ENCODE results near the gene HOGA1. TPM values are rescaled to one million over a fixed set of nuclear protein-coding genes. Genes with fewer than 3 reads are reported as not detected.
A peak's percentile ranks its signal among the peaks of the same experiment; 100 is the strongest.

HOGA1 gene
- total and polyA plus RNA-seq, 7 donors = 0.66 to 12.3 (median 3.4) TPM

- Histone ChIP-seq H3K4me1 (peaks cover 41% of the 10 kb centered on the region), H3K4me3 (no peak overlapping the region), H3K27me3 (ENCODE audit: insufficient read depth in 3 of 3, low read length in 2 of 3) (no peaks in the 10 kb centered on the region), H3K36me3 (ENCODE audit: insufficient read depth in 1 of 2, low read depth in 1 of 2) (no peaks in the 10 kb centered on the region), H3K9me3 (no peaks in the 10 kb centered on the region), H3K27ac (peak overlapping the region; percentile 27)
- DNase-seq (no peak), ATAC-seq (no peak)
- WGBS, 3 donors = 75 to 94% (median 88%) methylated on average over 4 of the region's 4 CpGs
- intact Hi-C loops (cut with DNase I) = no loop called here
- TF ChIP-seq, protein P1, sequence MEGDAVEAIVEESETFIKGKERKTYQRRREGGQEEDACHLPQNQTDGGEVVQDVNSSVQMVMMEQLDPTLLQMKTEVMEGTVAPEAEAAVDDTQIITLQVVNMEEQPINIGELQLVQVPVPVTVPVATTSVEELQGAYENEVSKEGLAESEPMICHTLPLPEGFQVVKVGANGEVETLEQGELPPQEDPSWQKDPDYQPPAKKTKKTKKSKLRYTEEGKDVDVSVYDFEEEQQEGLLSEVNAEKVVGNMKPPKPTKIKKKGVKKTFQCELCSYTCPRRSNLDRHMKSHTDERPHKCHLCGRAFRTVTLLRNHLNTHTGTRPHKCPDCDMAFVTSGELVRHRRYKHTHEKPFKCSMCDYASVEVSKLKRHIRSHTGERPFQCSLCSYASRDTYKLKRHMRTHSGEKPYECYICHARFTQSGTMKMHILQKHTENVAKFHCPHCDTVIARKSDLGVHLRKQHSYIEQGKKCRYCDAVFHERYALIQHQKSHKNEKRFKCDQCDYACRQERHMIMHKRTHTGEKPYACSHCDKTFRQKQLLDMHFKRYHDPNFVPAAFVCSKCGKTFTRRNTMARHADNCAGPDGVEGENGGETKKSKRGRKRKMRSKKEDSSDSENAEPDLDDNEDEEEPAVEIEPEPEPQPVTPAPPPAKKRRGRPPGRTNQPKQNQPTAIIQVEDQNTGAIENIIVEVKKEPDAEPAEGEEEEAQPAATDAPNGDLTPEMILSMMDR (IDR thresholded peaks at IDR 0.05) = no peak
Measured at GRCh38 chr10:97538839-97539238, 45.4 kb upstream of the HOGA1 start.

DNA sequence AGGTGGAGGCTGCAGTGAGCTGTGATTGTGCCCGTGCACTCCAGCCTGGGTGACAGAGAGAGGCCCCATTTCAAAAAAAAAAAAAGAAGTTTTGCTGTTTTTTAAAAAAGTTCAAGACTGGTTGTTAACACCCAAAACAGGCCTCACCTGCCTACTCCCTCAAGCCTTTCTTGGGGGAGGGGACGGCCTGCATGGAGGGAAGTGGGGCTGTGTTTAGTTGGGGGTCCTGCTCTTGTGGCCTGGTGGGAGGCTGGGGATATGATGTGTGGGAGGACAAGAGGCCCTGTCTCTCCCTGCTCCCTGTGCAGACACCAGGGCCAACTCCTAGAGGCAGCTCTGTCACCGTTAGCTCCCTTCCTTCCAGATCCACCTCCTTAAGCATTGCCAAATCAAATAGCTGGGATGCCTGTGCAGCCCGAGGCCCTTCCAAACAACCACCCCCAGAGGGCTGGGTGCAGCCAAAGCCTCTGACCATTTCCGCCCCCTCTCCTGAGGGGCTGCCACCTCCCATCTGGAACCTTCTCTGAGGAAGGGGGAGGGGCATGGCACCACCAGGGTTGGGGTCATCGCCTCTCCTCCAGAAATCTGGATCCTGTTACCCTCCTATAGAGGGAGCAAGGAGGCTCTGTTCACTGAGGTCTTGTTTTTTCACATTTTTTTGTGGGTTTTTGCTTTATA is 44.5 kb upstream of the HOGA1 start:
- Histone ChIP-seq H3K36me3 (ENCODE audit: insufficient read depth in 1 of 2, low read depth in 1 of 2) (no peaks in the 10 kb centered on the region), H3K27me3 (ENCODE audit: insufficient read depth in 3 of 3, low read length in 2 of 3) (no peaks in the 10 kb centered on the region), H3K4me1 (peaks cover 48% of the 10 kb centered on the region), H3K4me3 (no peak overlapping the region), H3K27ac (peak overlapping the region; percentile 93), H3K9me3 (no peaks in the 10 kb centered on the region)
- TF ChIP-seq, protein P1 (IDR thresholded peaks at IDR 0.05) = no peak
- intact Hi-C loops (cut with DNase I) = loop anchor here in 1 of 2 donors (5.0 kb wide), 1 partner anchor 37 kb away; no protein-coding TSS in a partner anchor
- WGBS, 3 donors = 58 to 61% (median 61%) methylated on average over 6 of the region's 6 CpGs
- ATAC-seq (peak in 1 of 4 donors; percentile 25), DNase-seq (peak; percentile 66 to 79)

DNA sequence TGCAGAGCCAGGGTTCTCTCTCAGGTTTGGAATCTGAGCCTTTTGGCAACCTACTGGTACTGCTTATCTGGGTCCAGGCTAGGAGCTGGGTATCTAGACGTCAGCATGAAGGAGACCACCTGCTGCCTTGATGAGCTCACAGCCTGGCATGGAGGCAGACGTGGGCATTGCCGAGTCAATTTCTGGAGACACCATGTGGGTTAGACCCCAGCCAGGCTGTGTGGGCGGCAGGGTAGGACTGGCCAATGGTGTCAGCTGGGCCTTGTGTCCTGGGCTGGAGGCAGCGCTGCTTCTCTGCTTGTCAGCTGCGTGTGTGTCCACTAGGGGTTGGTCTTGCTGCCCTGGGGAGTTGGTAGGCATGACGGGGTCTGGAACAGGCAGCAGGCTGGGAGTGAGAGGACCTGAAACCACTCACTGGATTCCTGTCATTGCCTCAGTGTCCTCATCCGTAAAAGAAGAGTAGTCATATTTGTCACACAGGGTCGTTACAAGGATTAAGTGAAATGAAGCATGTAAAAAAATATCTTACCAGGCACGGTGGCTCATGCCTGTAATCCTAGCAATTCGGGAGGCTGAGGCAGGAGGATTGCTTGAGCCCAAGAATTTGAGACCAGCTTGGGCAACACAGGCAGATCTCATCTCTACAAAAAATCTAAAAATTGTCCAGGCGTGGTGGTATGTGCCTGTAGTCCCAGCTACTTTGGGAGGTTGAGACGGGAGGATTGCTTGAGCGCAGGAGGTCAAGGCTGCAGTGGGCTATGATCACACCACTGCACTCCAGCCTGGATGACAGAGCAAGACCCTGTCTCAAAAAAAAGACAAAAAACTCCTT is 43.3 kb upstream of the HOGA1 start:
- H3K9me3 ChIP-seq = no peaks in the 10 kb centered on the region
- no peaks in the 10 kb centered on the region for H3K36me3 ChIP-seq (ENCODE audit: insufficient read depth in 1 of 2, low read depth in 1 of 2)
- no peaks in the 10 kb centered on the region for H3K27me3 ChIP-seq (ENCODE audit: insufficient read depth in 3 of 3, low read length in 2 of 3)
- WGBS, 3 donors = 52 to 74% (median 57%) methylated on average over 14 of the region's 14 CpGs
- peak overlapping the region; percentile 93 for H3K27ac ChIP-seq
- DNase-seq (peak in 1 of 2 donors; percentile 48), ATAC-seq (peak in 3 of 4 donors; percentile 5 to 34 (median 17))
- peaks cover 48% of the 10 kb centered on the region for H3K4me1 ChIP-seq
- no peak overlapping the region for H3K4me3 ChIP-seq
- TF ChIP-seq, protein P1 (IDR thresholded peaks at IDR 0.05) = no peak
- intact Hi-C loops (cut with DNase I) = loop anchor here in 1 of 2 donors (5.0 kb wide), 1 partner anchor 39 kb away; no protein-coding TSS in a partner anchor

DNA sequence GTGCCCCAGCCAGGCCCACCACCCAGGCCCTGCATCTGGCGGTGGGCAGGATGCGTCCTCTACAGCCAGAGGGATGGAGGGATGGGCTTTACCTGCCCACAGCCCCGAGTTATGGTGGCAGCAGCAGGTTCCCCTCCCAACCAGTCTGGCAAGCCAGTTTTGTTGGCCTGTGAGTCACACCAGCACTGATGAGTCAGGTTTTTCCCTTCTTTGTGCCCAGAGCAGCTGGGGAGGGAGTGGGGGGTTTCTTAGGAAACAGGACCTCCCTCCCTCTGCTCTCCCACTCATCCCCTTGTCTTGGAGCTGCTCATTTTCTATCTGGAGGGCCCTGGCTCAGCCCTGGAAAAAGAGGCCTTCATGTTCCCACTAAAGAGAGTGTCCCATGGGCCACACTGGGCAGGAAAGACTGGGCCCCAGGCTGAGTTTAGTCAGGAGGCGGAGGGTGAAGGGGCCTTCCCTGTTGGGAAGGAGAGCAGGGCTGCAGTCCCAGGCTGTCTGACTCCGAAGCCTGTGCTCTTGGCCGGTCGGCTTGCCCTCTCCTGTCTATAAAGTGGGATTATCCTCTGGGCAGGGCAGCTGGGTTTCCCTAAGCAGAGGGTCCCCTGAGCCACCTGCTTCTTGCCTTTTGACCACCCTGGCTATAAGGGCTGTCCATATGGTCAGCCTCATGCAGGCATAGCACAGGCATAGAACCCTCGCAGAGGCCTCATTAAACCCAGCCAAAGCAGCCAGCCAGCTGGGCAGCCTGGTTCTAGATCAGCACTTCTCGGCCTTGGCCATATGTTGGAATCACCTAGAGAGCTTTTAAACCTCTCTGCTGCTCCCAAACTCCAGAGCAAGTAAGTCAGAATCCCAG is 41.8 kb upstream of the HOGA1 start:
- Histone ChIP-seq H3K9me3 (no peaks in the 10 kb centered on the region), H3K4me1 (peaks cover 58% of the 10 kb centered on the region), H3K4me3 (no peak overlapping the region), H3K36me3 (ENCODE audit: insufficient read depth in 1 of 2, low read depth in 1 of 2) (no peaks in the 10 kb centered on the region), H3K27me3 (ENCODE audit: insufficient read depth in 3 of 3, low read length in 2 of 3) (no peaks in the 10 kb centered on the region), H3K27ac (peak overlapping the region; percentile 93)
- peak; percentile 72 to 83 for DNase-seq
- WGBS, 3 donors = 45 to 58% (median 51%) methylated on average over 9 of the region's 9 CpGs
- TF ChIP-seq, protein P1 (IDR thresholded peaks at IDR 0.05) = no peak
- peak; percentile 74 to 82 (median 76) for ATAC-seq
- intact Hi-C loops (cut with DNase I) = loop anchor here in 1 of 2 donors (5.0 kb wide), 1 partner anchor 40 kb away; no protein-coding TSS in a partner anchor

All from psoas muscle (tissue), 8 donors.